Ishikawa (cell line): ENCODE measurements around the gene RETNLB.

Experiments used
- CEBPB ChIP-seq: IDR thresholded peaks from 2 replicates; pipeline ENCODE4 v1.6.1; 2012
- CREB1 ChIP-seq: IDR thresholded peaks from 2 replicates; pipeline ENCODE4 v1.6.1; 2012; ENCODE audit warnings: low read depth
- EP300 ChIP-seq: IDR thresholded peaks from 2 replicates; pipeline ENCODE4 v1.6.1; 2012; ENCODE audit warnings: borderline replicate concordance
- FOXM1 ChIP-seq: IDR thresholded peaks from 2 replicates; pipeline ENCODE4 v1.6.1; 2012; ENCODE audit warnings: low read depth, borderline replicate concordance
- TAF1 ChIP-seq: IDR thresholded peaks from 2 replicates; pipeline ENCODE4 v1.6.1; 2012; ENCODE audit warnings: low read depth, mild to moderate bottlenecking
- TCF12 ChIP-seq: IDR thresholded peaks from 2 replicates; pipeline ENCODE4 v1.6.1; 2012; ENCODE audit warnings: low read depth
- TEAD4 ChIP-seq: IDR thresholded peaks from 2 replicates; pipeline ENCODE4 v1.6.1; 2012
- YY1 ChIP-seq: IDR thresholded peaks from 2 replicates; pipeline ENCODE4 v1.6.1; 2012; ENCODE audit warnings: low read depth
- ZBTB7A ChIP-seq: IDR thresholded peaks from 2 replicates; pipeline ENCODE4 v1.6.1; 2012; ENCODE audit warnings: low read depth
- TF ChIP-seq, protein P1 (sequence below): IDR thresholded peaks from 2 replicates; pipeline ENCODE4 v1.6.1; 2012
- TF ChIP-seq, protein P2 (sequence below): IDR thresholded peaks from 2 replicates; pipeline ENCODE4 v1.6.1; 2012
- TF ChIP-seq, protein P3 (sequence below): IDR thresholded peaks from 2 replicates; pipeline ENCODE4 v1.6.1; 2012; ENCODE audit warnings: low read depth, mild to moderate bottlenecking

DNA sequence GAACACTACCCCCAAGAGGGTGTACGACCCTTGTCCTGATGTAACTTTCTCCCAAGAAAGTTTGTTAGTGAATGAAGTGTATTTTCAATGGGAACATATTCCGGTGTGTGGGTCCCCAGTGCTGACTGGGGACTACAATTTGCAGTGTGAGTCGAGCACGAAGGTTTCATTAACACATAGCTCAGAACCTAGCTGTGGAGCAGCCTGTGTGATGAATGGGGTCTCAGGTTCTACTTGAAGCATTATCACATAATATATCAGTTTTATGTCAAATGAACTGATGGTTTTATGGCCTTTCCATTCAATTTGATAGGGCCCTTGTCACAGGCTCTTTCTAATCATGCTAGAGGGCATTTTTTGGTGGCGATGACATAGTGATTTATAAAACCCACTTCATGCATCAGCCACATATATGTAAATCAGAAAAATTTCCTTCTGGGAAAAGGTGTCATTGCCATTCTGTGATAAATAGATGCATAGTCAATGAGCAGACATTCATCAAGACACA is 44.1 kb downstream of the RETNLB start:
- TF ChIP-seq CREB1 (no peak), FOXM1 (no peak), YY1 (no peak), TAF1 (no peak), TEAD4 (no peak), CEBPB (no peak), TCF12 (no peak), ZBTB7A (no peak), EP300 (no peak)
- TF ChIP-seq, protein P1, sequence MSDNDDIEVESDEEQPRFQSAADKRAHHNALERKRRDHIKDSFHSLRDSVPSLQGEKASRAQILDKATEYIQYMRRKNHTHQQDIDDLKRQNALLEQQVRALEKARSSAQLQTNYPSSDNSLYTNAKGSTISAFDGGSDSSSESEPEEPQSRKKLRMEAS = no peak
- TF ChIP-seq, protein P2, sequence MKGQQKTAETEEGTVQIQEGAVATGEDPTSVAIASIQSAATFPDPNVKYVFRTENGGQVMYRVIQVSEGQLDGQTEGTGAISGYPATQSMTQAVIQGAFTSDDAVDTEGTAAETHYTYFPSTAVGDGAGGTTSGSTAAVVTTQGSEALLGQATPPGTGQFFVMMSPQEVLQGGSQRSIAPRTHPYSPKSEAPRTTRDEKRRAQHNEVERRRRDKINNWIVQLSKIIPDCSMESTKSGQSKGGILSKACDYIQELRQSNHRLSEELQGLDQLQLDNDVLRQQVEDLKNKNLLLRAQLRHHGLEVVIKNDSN = no peak
- TF ChIP-seq, protein P3, sequence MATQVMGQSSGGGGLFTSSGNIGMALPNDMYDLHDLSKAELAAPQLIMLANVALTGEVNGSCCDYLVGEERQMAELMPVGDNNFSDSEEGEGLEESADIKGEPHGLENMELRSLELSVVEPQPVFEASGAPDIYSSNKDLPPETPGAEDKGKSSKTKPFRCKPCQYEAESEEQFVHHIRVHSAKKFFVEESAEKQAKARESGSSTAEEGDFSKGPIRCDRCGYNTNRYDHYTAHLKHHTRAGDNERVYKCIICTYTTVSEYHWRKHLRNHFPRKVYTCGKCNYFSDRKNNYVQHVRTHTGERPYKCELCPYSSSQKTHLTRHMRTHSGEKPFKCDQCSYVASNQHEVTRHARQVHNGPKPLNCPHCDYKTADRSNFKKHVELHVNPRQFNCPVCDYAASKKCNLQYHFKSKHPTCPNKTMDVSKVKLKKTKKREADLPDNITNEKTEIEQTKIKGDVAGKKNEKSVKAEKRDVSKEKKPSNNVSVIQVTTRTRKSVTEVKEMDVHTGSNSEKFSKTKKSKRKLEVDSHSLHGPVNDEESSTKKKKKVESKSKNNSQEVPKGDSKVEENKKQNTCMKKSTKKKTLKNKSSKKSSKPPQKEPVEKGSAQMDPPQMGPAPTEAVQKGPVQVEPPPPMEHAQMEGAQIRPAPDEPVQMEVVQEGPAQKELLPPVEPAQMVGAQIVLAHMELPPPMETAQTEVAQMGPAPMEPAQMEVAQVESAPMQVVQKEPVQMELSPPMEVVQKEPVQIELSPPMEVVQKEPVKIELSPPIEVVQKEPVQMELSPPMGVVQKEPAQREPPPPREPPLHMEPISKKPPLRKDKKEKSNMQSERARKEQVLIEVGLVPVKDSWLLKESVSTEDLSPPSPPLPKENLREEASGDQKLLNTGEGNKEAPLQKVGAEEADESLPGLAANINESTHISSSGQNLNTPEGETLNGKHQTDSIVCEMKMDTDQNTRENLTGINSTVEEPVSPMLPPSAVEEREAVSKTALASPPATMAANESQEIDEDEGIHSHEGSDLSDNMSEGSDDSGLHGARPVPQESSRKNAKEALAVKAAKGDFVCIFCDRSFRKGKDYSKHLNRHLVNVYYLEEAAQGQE = no peak
